NOMO-1 treated with dmso at 0.1 percent for 144 hours (cell line): ENCODE measurements around the gene LCE3D.
A peak's percentile ranks its signal among the peaks of the same experiment; 100 is the strongest.
"Not testable (repeated sequence)": the region's sequence is repeated elsewhere in the genome, so short reads cannot be mapped to it uniquely, and the experiment has no call there.

Experiments
- DNase-seq: peaks from one replicate; lab custom pipeline; 2025; ENCODE audit not compliant: unreplicated experiment; lab: John Stamatoyannopoulos, UW

The LCE3D gene, protein sequence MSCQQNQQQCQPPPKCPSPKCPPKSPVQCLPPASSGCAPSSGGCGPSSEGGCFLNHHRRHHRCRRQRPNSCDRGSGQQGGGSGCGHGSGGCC

DNA sequence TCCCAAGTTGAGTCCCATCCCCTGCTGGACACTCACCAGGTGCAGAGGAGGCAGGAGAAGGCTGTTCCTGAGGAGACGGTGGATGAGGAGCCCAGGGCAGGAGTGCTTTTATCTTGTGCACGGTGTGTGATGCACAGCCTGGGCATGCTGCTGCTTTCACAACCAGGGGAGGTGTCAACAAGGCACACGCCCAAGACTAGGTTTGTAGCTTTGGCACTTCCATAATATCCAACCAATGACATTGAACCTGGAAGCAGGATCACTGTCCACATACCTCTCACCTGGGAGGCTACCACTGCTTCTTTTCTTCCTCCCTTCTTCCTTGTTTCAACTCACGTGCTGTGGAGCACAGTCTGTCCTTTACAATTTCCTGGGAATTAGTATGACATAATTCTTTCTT, at the start of gene LCE3D:
Gene LCE3D, minus strand, starts transcription at position 84 of the 400 bp plus-strand sequence. CDS start 580 bp downstream, outside the sequence.
- DNase-seq: no peak

DNA sequence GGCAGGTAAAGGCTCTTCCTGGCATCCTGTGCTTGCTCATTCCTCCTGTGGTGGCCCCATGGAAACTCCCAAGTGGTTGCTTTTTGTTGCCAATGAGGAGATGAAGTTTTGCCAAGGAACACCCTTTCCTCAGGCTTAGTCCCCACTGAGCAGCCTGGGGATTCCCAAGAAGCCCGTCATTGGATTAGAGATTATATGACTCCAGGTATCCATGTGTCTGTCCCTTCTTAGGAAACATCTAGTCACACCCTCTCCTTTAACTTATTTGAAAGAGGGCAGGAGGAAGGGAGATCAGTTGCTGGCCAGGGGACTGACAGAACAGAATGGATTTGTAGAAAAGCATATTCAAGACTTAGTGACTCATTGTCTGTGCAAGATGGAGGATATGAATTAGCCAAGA, 46.4 kb upstream of the LCE3D start:
- DNase-seq: no peak

DNA sequence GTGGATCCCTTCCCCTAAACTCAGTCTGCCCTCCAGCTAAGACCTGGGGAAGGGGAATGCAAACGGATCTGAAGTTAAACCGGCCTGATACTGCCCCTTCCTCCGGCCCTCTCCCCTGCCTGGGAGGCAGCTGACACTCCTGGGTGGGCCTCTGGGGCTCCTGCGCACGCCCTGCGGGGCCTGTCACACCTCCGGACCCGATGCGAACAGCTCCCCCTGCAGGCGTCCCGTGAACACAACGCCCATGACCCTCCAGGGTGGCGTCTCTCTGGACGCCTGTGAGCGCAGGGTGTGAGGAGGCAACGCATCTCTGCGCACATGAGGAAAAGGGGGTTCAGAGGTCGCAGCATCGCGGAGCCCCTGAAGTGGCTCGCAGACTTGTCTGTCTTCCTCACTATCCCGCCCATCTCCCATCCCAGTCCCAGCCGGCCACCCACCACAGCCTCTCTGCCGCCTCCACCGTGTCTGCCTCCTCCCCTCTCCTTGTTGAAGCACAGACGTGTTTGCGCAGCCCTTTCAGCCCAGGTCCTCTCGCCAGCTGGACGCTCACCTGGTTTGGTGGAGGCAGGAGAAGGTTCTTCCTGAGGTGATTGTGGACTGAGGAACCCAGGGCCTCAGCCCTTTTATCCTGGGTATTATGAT, 43.0 kb upstream of the LCE3D start:
- no peak for DNase-seq

DNA sequence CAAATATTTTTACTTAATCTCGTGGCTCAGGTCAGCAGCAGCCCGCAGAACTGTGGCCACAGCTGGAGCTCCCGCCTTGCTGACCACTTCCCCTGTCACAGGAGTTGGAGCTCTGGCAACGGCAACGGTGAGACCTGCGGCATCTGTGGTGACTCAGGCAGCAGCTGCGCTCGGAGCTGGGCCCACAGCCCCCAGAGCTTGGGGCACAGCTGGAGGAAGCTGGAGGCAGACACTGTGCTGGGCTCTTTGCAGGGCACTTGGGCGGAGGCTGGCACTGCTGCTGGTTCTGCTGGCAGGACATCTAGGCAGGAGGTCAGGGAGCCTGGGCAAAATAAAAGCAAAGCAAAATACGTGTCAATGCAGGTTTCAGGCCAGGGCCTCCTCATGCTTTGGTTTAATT, 42.5 kb upstream of the LCE3D start, which contains the start of gene LCE3A:
Gene LCE3A, minus strand, starts transcription at position 301 of the 400 bp plus-strand sequence. Its CDS starts 0 bp downstream, at position 301.
- DNase-seq: peak; percentile 29

DNA sequence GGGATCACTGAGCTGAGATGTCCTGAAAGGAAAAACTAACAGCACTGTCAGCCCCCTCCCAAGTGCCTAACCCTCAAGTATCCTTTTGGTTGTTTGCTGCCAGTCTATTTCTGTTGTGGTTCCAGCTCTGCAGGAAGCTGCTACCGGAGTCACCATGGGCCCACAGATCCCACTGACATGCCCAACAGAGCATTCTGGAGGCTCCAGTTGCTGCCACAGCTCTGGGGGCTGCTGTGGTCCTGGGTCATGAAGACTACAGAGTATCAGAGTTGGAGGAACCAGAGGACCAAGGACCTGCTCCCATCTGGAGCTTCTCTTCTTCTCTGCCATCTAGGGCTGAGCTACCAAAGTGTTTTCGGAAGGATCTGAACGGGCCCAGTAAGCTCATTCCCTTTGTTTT, 41.7 kb upstream of the LCE3D start:
- no peak for DNase-seq

DNA sequence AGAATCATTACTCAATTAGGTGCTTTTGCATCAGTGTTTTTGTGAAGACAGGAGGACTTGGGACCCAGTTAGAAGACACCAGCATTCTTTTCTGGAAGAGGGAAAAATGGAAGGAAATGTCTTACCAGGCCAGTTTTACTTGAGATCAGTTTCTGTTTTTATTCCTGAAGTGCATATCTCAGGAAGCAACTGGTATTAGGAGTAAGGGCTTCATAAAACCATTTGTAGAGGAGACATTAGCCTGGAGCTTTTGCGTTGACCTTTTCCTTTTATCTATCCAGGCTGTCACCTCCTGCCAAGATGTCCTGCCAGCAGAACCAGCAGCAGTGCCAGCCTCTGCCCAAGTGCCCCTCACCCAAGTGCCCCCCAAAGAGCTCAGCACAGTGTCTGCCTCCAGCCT, 33.2 kb upstream of the LCE3D start, which contains the start of gene LCE3B:
Gene LCE3B, plus strand, starts transcription at position 301 of the 400 bp plus-strand sequence. Its CDS starts 0 bp downstream, at position 301.
- no peak for DNase-seq

DNA sequence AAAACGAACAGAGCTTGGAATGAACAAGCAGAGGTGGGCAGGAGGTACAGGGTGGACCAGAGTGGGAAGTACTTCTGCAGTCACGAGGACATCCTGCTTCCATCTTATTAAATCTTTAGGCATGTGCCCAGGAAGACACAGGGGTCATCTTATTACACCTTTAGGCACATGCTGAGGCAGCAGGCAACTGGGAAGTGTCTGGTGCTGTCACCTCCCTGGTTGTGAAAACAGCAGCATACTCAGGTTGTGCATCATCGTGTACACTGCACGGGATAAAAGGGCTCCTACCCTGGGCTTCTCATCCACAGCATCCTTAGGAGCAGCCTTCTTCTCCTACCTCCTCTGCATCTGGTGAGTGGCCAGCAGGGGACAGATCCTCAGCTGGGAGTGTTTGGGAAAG, 19.6 kb upstream of the LCE3D start, which contains the start of gene LCE3C:
Gene LCE3C, plus strand, starts transcription at position 301 of the 400 bp plus-strand sequence. CDS start 498 bp downstream, outside the sequence.
- DNase-seq: no peak

DNA sequence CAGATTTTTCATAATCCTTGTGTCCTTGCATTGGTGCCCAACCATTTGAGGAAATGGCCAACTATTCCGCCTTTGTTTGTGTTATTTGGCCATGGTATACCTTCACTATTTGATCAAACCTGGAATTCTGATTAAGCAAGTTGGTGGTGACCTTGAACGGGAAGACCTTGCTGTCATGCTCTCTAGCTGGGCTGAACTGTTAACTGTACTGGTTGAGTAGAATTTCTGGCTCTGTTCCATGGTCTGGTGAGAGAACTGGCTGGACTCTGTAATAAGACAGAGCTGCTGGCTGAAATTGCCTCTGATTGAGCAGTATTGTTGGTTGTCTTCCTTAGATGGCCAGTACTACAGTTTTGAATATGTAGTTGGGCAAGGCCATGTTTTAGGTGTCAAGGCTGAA, 16.7 kb upstream of the LCE3D start:
- DNase-seq: no peak

DNA sequence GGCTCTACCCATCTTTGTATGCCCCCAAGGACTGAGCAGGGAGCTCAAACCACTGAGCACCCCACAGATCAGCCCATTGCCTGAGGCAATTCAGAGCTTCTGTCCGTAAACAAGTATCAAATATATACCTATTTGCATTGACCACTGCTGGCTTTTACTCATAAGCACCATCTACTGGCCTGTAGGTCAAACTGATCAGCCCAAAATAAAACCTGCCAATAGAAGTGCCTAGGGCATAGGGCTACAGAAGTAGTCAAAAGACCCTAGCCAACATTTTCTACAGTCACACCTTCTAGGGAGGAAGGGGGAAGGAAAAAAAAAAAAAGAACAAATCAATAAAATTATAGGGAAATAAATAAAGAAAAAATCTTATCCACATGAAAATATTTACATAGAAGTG, 5.3 kb upstream of the LCE3D start:
- no peak for DNase-seq

DNA sequence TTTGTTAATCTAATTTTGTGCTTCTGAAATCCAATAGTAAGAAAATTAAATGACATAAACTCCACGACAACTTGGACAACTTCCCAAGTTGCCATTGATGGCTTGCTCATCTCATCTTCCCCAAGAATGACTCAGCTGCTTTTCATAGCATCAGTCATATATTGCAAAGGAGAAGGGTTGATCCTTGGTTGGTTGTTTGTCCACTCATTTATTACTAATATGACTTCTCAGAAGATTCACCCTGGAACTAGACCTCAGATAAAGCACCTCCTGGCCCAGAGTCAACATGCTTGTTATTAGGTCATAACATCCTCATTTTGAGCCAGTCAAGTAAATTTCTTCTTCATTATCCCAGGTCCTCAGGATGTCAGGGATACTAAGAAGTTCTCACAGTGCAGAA, 2.3 kb upstream of the LCE3D start:
- no peak for DNase-seq

DNA sequence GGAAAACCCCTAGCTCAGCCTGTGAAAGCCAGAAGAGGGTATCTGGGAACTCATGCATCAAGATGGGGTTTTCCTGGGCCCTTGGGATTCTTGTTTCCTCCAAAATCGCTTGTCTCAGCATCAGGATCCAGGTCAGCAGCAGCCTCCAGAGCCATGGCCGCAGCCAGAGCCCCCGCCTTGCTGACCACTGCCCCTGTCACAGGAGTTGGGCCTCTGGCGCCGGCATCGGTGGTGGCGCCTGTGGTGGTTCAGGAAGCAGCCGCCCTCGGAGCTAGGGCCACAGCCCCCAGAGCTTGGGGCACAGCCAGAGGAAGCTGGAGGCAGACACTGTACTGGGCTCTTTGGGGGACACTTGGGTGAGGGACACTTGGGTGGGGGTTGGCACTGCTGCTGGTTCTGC, 790 bp downstream of the LCE3D start:
- not testable (repeated sequence) for DNase-seq

DNA sequence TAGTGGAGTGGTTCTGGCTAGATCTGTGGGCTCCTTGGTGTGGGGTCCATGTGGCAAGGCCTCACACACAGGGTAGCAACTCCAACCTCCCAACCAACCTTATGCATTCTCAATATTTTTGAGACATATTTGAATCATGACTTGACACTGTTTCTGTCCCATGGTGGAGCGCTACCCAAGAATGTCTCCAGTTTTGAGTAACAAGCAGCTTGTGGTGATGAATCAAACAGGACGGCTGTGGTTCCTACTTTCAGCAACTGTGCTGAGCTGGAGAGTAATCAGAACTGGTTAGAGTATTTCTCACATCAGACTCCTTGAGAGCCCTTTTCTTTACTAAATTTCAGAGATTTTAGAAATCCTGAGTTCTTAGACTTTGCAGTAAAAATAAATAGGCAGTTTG, 3.1 kb downstream of the LCE3D start:
- no peak for DNase-seq

DNA sequence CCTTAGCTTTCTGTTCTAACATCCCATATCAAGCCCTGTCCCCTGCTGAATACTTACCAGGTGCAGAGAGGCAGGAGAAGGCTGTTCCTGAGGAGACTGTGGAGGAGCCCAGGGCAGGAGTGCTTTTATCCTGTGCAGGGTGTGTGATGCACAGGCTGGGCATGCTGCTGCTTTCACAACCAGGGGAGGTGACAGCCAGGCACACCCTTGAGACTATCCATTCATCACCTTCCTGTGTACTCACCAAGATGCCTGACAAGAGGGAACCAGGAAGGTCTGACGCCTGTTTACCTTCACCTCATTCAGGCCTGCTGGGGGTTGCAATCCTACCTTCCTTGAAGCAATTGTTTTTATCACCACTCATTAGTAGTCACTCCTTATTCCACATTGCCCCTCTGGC, 13.6 kb downstream of the LCE3D start, which contains the start of gene LCE3E:
Gene LCE3E, minus strand, starts transcription at position 100 of the 400 bp plus-strand sequence. CDS start 572 bp downstream, outside the sequence.
- DNase-seq: no peak

DNA sequence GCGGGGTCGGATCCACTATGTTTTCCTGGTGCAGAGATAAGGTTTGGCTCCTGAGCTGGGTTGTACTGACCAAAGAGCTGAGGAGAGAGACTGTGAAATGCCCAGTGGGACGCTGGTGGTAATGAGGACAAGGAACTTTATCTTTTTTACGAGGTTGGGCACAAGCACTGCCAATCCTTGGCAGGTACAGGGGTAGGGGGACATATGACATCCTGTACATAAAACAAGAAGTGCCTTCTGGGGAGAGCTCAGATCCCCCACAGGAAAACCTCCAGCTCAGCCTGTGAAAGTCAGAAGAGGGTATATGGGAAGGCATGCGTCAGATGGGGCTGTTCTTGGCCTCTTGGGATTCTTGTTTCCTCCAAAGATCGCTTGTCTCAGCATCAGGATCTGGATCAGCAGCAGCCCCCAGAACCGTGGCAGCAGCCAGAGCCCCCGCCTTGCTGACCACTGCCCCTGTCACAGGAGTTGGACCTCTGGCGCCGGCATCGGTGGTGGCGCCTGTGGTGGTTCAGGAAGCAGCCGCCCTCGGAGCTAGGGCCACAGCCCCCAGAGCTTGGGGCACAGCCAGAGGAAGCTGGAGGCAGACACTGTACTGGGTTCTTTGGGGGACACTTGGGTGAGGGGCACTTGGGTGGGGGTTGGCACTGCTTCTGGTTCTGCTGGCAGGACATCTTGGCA, 14.6 kb downstream of the LCE3D start:
- DNase-seq: no peak

DNA sequence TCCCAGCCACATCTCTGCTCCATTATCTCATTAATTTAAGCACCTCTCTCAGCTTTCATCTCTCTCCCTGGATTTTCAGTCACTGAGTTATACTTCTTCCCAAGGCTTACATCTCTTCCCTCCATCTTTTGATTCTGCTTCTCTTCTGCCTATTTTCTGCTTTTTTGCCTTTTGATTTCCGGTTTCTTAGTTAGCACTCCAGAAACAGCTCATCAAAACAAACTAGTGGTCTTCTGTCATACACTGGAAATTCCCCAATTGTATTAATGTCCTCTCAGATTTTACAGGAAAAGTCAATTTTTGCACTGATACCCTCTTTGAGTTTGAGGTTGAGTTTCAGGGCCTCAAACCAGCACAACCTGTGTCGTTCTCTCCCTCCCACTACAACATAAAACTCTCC, 15.2 kb downstream of the LCE3D start:
- no peak for DNase-seq

DNA sequence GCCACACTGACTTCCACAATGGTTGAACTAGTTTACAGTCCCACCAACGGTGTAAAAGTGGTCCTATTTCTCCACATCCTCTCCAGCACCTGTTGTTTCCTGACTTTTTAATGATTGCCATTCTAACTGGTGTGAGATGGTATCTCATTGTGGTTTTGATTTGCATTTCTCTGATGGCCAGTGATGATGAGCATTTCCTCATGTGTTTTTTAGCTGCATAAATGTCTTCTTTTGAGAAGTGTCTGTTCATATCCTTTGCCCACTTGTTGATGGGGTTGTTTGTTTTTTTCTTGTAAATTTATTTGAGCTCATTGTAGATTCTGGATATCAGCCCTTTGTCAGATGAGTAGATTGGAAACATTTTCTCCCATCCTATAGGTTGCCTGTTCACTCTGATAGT, 32.0 kb downstream of the LCE3D start:
- DNase-seq: not testable (repeated sequence)

DNA sequence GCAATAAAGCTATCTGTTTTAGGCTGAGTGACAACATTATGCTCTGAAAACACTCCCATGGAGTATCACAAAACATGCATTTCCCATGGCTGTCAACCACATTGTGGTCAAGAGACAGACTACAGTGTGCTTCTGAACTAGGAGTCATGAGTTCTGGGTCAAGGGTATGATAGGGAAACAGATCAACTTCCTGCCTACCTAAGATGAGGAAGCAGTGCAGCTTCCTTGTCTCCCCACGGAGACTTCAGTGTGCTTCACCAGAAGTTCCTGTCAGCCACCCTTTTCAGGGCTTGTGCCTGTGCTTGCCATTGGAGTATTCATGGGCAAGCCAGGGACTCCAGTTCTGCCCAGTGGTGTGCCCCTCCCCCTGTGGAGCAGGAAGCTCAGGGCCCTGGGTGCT, 33.6 kb downstream of the LCE3D start:
- no peak for DNase-seq

DNA sequence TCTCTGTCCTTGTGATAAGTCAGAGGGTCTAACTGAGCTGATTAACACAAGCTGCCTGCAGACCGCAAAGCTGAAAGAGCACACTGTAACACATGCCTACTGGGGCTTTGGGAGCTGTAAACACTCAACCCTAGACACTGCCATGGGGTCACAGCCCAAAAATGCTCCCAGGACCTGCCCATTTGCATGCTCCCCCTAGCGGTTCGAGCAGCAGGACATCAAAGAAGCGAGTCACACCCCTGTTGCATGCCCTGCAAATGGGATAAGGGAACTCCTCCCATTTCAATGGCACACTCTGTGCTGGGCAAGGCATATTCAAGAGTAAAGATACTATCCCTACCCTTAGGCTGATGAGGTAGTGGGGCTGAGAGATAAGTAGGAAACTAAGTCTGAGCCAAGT, 36.5 kb downstream of the LCE3D start:
- no peak for DNase-seq

DNA sequence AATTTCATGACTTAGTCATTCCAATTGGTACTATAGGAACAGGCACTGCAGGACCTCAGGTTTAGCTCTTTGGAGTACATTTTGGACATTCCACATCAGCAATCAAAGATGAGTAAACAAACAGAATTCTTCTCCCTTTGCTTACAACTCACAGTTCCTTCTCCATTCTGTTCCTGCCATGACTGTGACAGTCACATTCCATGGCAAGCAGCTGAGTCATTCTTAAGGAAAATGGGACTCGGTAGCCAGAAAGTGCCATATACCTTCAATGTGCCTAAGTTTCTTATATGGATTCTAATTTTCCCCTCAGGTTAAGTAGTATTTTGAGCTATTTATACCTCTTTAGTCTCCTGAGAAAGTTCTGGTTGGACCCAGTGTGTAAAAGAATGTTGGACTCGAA, 40.4 kb downstream of the LCE3D start:
- no peak for DNase-seq

DNA sequence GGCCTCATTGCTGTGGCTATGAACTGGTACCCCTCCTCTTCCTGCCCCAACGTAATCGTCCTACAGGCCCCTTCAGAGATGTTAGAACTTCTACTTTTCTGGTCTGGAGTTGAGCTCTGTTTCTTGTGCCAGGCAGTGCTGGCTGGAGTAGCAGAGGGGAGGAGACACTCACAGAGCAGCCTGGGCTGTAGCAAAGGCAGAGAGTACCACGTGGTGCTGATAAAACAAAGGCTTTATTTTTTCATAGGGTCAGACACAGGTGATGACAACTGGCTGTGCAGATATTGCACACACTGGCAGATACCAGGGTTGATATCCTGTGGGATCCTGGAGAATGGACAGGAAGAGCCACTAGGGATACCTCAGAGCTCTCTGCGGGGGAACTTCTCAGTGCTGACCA, 42.8 kb downstream of the LCE3D start:
- no peak for DNase-seq

DNA sequence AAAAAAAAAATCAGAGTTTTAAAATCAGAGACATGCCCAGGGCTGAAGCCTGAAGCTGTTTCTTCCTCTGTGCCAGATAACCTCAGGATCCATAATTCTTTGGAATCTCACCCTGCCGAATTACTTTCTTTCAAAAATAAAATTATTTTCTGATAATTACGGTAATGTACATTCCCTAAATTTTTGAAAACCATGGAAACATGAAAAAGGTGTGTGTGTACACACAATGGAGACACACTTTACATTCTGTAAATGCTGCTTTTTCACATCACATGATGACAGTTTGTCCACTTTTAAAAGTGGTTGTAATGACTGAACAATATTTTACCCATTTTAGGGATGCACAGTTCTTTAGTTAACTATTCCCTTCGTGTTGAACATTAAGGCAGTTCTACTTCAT, 44.5 kb downstream of the LCE3D start:
- no peak for DNase-seq

DNA sequence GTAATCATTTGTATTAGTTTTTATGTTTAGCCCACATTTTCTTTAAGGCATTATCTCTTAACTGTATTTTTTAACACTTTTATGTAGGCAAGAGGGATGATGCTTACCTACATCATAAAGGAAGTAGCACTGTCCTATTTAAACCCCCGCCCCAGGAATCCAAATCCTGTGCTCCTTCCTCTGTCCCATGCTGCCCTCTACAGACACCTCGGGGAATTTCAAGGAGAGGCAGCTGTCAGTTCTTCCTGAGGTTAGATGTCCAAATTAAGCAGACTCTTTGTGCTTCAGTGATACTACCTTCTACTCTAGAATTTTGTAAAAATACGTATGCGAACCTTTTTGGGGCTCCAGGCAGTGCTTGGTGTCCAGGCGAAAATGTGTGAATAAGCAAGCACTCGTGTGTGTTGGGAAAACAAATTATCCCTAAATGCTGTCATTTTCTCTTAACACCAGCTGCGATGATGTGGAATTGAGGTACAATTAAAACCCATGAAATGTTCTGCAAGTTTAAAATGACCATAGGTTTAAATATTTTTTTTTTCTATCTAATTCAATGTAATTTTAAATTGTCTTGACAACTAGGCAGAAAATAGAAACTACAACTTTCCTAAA, 46.9 kb downstream of the LCE3D start:
- DNase-seq: no peak
